H9 (cell line): ENCODE measurements around the gene BRF1. TPM values are rescaled to one million over a fixed set of nuclear protein-coding genes. Genes with fewer than 3 reads are reported as not detected.

Experiments used
- DNase-seq: peaks from one replicate; pipeline ENCODE4 v3.0.0-alpha.2; 2017
- H2AFZ ChIP-seq: one replicate; pipeline ENCODE4 v1.6.1; 2013; ENCODE audit warnings: mild to moderate bottlenecking, low read length, control low read depth, moderate library complexity
- H2AK5ac ChIP-seq: 2 replicates; pipeline ENCODE4 v1.6.1; 2013; ENCODE audit warnings: low read length, control low read depth, mixed read lengths; ENCODE audit not compliant: insufficient read length
- H2BK120ac ChIP-seq: one replicate; pipeline ENCODE4 v1.6.1; 2013; ENCODE audit warnings: low read depth, mild to moderate bottlenecking, low read length, control low read depth, inconsistent platforms; ENCODE audit not compliant: poor library complexity, severe bottlenecking
- H2BK12ac ChIP-seq: 2 replicates; pipeline ENCODE4 v1.6.1; 2013; ENCODE audit warnings: low read length, control low read depth, mixed read lengths, low read depth; ENCODE audit not compliant: insufficient read length
- H2BK15ac ChIP-seq: 2 replicates; pipeline ENCODE4 v1.6.1; 2013; ENCODE audit warnings: low read depth, low read length, control low read depth
- H2BK20ac ChIP-seq: one replicate; pipeline ENCODE4 v1.6.1; 2013; ENCODE audit warnings: low read depth, mild to moderate bottlenecking, low read length, control low read depth, inconsistent platforms; ENCODE audit not compliant: poor library complexity, severe bottlenecking
- H2BK5ac ChIP-seq: 2 replicates; pipeline ENCODE4 v1.6.1; 2013; ENCODE audit warnings: low read length, control low read depth, mixed read lengths; ENCODE audit not compliant: insufficient read length
- H3K14ac ChIP-seq: 2 replicates; pipeline ENCODE4 v1.6.1; 2013; ENCODE audit warnings: low read length, control low read depth; ENCODE audit not compliant: insufficient read depth
- H3K18ac ChIP-seq: 2 replicates; pipeline ENCODE4 v1.6.1; 2013; ENCODE audit warnings: low read depth, mild to moderate bottlenecking, mixed read lengths, low read length, control low read depth; ENCODE audit not compliant: insufficient read length
- H3K23ac ChIP-seq: 2 replicates; pipeline ENCODE4 v1.6.1; 2013; ENCODE audit warnings: low read length, control low read depth, mixed read lengths, low read depth; ENCODE audit not compliant: insufficient read length
- H3K23me2 ChIP-seq: 2 replicates; pipeline ENCODE4 v1.6.1; 2013; ENCODE audit warnings: low read depth, mild to moderate bottlenecking, mixed read lengths, low read length, control low read depth; ENCODE audit not compliant: insufficient read length, poor library complexity, severe bottlenecking
- H3K27ac ChIP-seq: 2 replicates; pipeline ENCODE4 v1.5.1; 2013; ENCODE audit warnings: low read length, control low read depth, mixed read lengths, low read depth; ENCODE audit not compliant: insufficient read length
- H3K27me3 ChIP-seq: 2 replicates; pipeline ENCODE4 v1.6.1; 2013; ENCODE audit warnings: low read length, control low read depth, inconsistent platforms; ENCODE audit not compliant: insufficient read depth
- H3K4ac ChIP-seq: 2 replicates; pipeline ENCODE4 v1.6.1; 2013; ENCODE audit warnings: low read depth, mild to moderate bottlenecking, control low read depth, inconsistent platforms, low read length, moderate library complexity
- H3K4me1 ChIP-seq: 2 replicates; pipeline ENCODE4 v1.6.1; 2013; ENCODE audit warnings: low read length, control low read depth, inconsistent platforms; ENCODE audit not compliant: insufficient read depth
- H3K4me2 ChIP-seq: 2 replicates; pipeline ENCODE4 v1.6.1; 2013; ENCODE audit warnings: low read length, control low read depth, mixed read lengths; ENCODE audit not compliant: insufficient read length, insufficient read depth
- H3K56ac ChIP-seq: 2 replicates; pipeline ENCODE4 v1.6.1; 2013; ENCODE audit warnings: low read depth, mild to moderate bottlenecking, mixed read lengths, low read length, control low read depth; ENCODE audit not compliant: insufficient read length
- H3K79me1 ChIP-seq: 2 replicates; pipeline ENCODE4 v1.6.1; 2013; ENCODE audit warnings: low read depth, mild to moderate bottlenecking, moderate library complexity, low read length, control low read depth, inconsistent platforms; ENCODE audit not compliant: insufficient read depth, poor library complexity, severe bottlenecking
- H3K79me2 ChIP-seq: 2 replicates; pipeline ENCODE4 v1.6.1; 2013; ENCODE audit warnings: low read length, control low read depth, inconsistent platforms; ENCODE audit not compliant: insufficient read depth
- H3K9ac ChIP-seq: 2 replicates; pipeline ENCODE4 v1.6.1; 2013; ENCODE audit warnings: low read length, control low read depth, mixed read lengths; ENCODE audit not compliant: insufficient read length; ENCODE audit errors: extremely low read depth
- H3K9me3 ChIP-seq: one replicate; pipeline ENCODE4 v1.6.1; 2013; ENCODE audit warnings: low read depth, low read length, inconsistent platforms; ENCODE audit not compliant: control insufficient read depth
- H3T11ph ChIP-seq: one replicate; pipeline ENCODE4 v1.6.1; 2013; ENCODE audit warnings: mild to moderate bottlenecking, low read length, control low read depth, inconsistent platforms
- H4K20me1 ChIP-seq: one replicate; pipeline ENCODE4 v1.6.1; 2013; ENCODE audit not compliant: control insufficient read depth, insufficient read length, insufficient read depth
- H4K5ac ChIP-seq: 2 replicates; pipeline ENCODE4 v1.6.1; 2013; ENCODE audit warnings: low read depth, mild to moderate bottlenecking, mixed read lengths, low read length, control low read depth; ENCODE audit not compliant: insufficient read length
- H4K8ac ChIP-seq: replicated peaks from 2 replicates; pipeline ENCODE4 v1.6.1; 2013; ENCODE audit warnings: low read length, control low read depth, mixed read lengths, low read depth; ENCODE audit not compliant: insufficient read length
- H4K91ac ChIP-seq: 2 replicates; pipeline ENCODE4 v1.6.1; 2013; ENCODE audit warnings: low read depth, mild to moderate bottlenecking, moderate library complexity, mixed read lengths, low read length, control low read depth; ENCODE audit not compliant: insufficient read length
- H3K27ac Mint-ChIP-seq, 3 experiments: 2 replicates in 2 of 3; 3 replicates in 1 of 3; pipeline ENCODE4 v1.8.0; 2020 to 2021; ENCODE audit warnings: mixed read lengths in 3 of 3, mild to moderate bottlenecking in 1 of 3, moderate library complexity in 1 of 3
- H3K27me3 Mint-ChIP-seq: 2 replicates; pipeline ENCODE4 v1.8.0; 2021; ENCODE audit warnings: low read depth, mild to moderate bottlenecking, moderate library complexity, mixed read lengths
- H3K36me3 Mint-ChIP-seq, 3 experiments: 2 replicates in 2 of 3; 3 replicates in 1 of 3; pipeline ENCODE4 v1.8.0; 2020 to 2021; ENCODE audit warnings: low read depth in 3 of 3, mixed read lengths in 3 of 3; ENCODE audit not compliant: insufficient read depth in 1 of 3
- H3K4me1 Mint-ChIP-seq, 2 experiments: 2 replicates each; pipeline ENCODE4 v1.8.0; 2020; ENCODE audit warnings: mixed read lengths in 2 of 2
- H3K4me3 Mint-ChIP-seq, 2 experiments: 2 replicates in 1 of 2; 3 replicates in 1 of 2; pipeline ENCODE4 v1.8.0; 2020 to 2021; ENCODE audit warnings: mild to moderate bottlenecking in 2 of 2, mixed read lengths in 2 of 2, moderate library complexity in 1 of 2
- H3K9me3 Mint-ChIP-seq, 2 experiments: 2 replicates in 1 of 2; 3 replicates in 1 of 2; pipeline ENCODE4 v1.8.0; 2020; ENCODE audit warnings: mild to moderate bottlenecking in 2 of 2, mixed read lengths in 2 of 2, moderate library complexity in 1 of 2
- WGBS: extraction: QIAGEN DNeasy Blood & Tissue Kit; methylation state at CpG from one replicate; pipeline ENCODE4 v1.1.7; 2013; ENCODE audit warnings: missing lambda C conversion rate, low lambda C conversion rate, mixed read lengths; ENCODE audit not compliant: insufficient read length; ENCODE audit errors: extremely low coverage; 5-methylcytosine and 5-hydroxymethylcytosine counted together
- total RNA-seq: library from RNA; stranded (reverse); gene quantifications from 2 replicates; pipeline ENCODE4 v1.2.1, GENCODE V29; 2021
- TF ChIP-seq, protein P1 (sequence below): fragments of 200-600 bp; sonication (generic); conservative IDR thresholded peaks from 3 replicates; pipeline ENCODE4 v1.8.0; 2021; ENCODE audit warnings: antibody characterized with exemption, mild to moderate bottlenecking

Gene BRF1
- total RNA-seq, 1 experiment from 2014 or later, result 28.3 TPM

DNA sequence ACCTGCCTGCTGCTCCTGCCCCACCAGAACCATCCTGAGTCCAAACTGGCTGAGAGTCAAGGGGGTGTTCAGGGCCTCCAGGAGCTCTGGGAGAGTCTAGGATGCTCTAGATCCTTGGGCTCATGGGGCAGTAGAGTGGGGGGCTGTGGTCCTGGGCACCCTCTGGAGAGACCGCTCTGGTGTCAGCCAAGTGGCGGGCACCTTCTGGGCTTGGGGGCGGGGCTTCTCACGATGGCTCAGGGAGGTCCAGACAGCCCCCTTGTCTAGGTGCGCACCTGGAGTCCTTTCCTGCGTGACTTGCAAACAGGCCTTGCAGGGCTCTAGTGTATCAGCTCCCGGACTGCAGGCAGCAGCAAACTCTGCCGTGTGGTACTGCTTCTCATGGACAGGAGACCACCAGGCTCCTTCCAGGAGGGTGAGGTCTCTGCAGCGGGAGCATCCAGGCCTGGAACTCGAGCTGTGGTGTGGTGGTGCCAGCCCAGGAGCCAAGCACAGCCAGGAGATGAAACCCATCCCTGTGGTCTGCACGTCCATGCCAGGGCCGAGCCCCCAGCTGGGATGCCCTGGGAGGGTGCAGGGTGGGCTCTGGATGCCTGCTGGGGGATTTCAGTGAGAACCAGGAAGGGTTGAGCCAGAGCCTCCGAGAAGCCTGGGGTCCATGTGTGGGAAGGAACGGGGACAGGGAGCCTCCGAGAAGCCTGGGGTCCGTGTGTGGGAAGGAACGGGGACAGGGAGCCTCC is 28.8 kb upstream of the BRF1 start:
- no peak overlapping the region for H4K91ac ChIP-seq
- no peak overlapping the region for H3T11ph ChIP-seq
- no peak overlapping the region for H2BK12ac ChIP-seq
- H3K56ac ChIP-seq, result no peak overlapping the region
- H2AK5ac ChIP-seq, result no peak overlapping the region
- no peak for DNase-seq
- peaks cover 8% of the 10 kb centered on the region for H3K79me1 ChIP-seq
- Mint-ChIP-seq H3K36me3 (peaks cover 0 to 4% (median 0%) of the 10 kb centered on the region in 3 experiments; a peak in 1 of 7 replicates), H3K9me3 (peaks cover 0 to 4% of the 10 kb centered on the region in 2 experiments; a peak in 1 of 5 replicates), H3K27ac (peak overlapping the region in 1 of 3 experiments; percentile 64; a peak in 2 of 7 replicates), H3K4me1 (peaks cover 52 to 59% of the 10 kb centered on the region in 2 experiments), H3K27me3 (no peaks in the 10 kb centered on the region), H3K4me3 (no peak overlapping the region)
- H3K18ac ChIP-seq, result no peak overlapping the region
- no CpG with 5 or more reads among the region's 17 CpGs for WGBS
- H3K14ac ChIP-seq, result peak overlapping the region; percentile 44; the same call in 1 of the 2 replicates
- H2AFZ ChIP-seq, result no peak overlapping the region
- no peak overlapping the region for H3K4ac ChIP-seq
- H4K8ac ChIP-seq, result no peak overlapping the region
- H3K27me3 ChIP-seq, result no peaks in the 10 kb centered on the region
- no peak overlapping the region for H2BK15ac ChIP-seq
- H2BK120ac ChIP-seq, result no peak overlapping the region
- H4K5ac ChIP-seq, result no peak overlapping the region
- no peaks in the 10 kb centered on the region for H3K9me3 ChIP-seq
- H3K23me2 ChIP-seq, result no peaks in the 10 kb centered on the region
- no peak overlapping the region for H3K23ac ChIP-seq
- H4K20me1 ChIP-seq, result peaks cover 4% of the 10 kb centered on the region
- H3K4me1 ChIP-seq, result peaks cover 6% of the 10 kb centered on the region; the same call in 1 of the 2 replicates
- H2BK20ac ChIP-seq, result no peak overlapping the region
- H2BK5ac ChIP-seq, result no peak overlapping the region
- peaks cover 5% of the 10 kb centered on the region; the same call in 1 of the 2 replicates for H3K79me2 ChIP-seq
- TF ChIP-seq, protein P1, sequence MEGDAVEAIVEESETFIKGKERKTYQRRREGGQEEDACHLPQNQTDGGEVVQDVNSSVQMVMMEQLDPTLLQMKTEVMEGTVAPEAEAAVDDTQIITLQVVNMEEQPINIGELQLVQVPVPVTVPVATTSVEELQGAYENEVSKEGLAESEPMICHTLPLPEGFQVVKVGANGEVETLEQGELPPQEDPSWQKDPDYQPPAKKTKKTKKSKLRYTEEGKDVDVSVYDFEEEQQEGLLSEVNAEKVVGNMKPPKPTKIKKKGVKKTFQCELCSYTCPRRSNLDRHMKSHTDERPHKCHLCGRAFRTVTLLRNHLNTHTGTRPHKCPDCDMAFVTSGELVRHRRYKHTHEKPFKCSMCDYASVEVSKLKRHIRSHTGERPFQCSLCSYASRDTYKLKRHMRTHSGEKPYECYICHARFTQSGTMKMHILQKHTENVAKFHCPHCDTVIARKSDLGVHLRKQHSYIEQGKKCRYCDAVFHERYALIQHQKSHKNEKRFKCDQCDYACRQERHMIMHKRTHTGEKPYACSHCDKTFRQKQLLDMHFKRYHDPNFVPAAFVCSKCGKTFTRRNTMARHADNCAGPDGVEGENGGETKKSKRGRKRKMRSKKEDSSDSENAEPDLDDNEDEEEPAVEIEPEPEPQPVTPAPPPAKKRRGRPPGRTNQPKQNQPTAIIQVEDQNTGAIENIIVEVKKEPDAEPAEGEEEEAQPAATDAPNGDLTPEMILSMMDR, result no peak
- H3K4me2 ChIP-seq, result no peak overlapping the region
- no peak overlapping the region for H3K9ac ChIP-seq
- no peak overlapping the region for H3K27ac ChIP-seq
